Measurements from ENCODE around the gene GNAT1. TPM values are rescaled to one million over a fixed set of nuclear protein-coding genes. Genes with fewer than 3 reads are reported as not detected.
A peak's percentile ranks its signal among the peaks of the same experiment; 100 is the strongest.

Gene GNAT1
- total and polyA plus RNA-seq, 2 of the 13 experiments (the other 11 are each of a cell fraction or from before 2014, with no cell fraction given): 0.15 TPM; not detected in 1

DNA sequence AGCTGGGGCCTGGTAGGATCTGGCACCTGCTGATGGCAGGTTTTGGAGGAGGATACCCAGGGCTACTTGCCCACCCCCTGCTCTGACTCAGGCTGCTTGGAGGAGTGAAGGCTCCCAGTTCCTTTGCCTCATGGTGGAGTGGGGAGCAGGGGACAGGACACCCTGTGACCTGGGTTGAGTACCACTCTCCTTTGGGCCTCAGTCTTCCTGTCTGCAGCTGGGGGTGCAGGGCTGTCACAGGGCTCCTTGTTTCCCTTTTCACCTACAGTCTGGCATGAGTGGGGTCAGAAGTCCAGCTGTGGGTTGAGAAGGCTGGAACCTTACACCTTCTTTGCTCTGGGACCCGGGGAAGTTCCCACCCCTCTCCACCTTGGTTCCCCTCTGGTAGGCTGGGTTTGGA is 21.6 kb upstream of the GNAT1 start (continued):
- TF ChIP-seq, protein P1, sequence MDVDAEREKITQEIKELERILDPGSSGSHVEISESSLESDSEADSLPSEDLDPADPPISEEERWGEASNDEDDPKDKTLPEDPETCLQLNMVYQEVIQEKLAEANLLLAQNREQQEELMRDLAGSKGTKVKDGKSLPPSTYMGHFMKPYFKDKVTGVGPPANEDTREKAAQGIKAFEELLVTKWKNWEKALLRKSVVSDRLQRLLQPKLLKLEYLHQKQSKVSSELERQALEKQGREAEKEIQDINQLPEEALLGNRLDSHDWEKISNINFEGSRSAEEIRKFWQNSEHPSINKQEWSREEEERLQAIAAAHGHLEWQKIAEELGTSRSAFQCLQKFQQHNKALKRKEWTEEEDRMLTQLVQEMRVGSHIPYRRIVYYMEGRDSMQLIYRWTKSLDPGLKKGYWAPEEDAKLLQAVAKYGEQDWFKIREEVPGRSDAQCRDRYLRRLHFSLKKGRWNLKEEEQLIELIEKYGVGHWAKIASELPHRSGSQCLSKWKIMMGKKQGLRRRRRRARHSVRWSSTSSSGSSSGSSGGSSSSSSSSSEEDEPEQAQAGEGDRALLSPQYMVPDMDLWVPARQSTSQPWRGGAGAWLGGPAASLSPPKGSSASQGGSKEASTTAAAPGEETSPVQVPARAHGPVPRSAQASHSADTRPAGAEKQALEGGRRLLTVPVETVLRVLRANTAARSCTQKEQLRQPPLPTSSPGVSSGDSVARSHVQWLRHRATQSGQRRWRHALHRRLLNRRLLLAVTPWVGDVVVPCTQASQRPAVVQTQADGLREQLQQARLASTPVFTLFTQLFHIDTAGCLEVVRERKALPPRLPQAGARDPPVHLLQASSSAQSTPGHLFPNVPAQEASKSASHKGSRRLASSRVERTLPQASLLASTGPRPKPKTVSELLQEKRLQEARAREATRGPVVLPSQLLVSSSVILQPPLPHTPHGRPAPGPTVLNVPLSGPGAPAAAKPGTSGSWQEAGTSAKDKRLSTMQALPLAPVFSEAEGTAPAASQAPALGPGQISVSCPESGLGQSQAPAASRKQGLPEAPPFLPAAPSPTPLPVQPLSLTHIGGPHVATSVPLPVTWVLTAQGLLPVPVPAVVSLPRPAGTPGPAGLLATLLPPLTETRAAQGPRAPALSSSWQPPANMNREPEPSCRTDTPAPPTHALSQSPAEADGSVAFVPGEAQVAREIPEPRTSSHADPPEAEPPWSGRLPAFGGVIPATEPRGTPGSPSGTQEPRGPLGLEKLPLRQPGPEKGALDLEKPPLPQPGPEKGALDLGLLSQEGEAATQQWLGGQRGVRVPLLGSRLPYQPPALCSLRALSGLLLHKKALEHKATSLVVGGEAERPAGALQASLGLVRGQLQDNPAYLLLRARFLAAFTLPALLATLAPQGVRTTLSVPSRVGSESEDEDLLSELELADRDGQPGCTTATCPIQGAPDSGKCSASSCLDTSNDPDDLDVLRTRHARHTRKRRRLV (CRISPR knock-in tag; IDR thresholded peaks at IDR 0.05): no peak
- TF ChIP-seq ATAD3A (CRISPR knock-in tag; IDR thresholded peaks at IDR 0.05) (no peak), SOX5 (CRISPR knock-in tag; IDR thresholded peaks at IDR 0.05; ENCODE audit: borderline replicate concordance) (no peak), ZFP62 (CRISPR knock-in tag; IDR thresholded peaks at IDR 0.05) (no peak), CREB1 (IDR thresholded peaks at IDR 0.05) (no peak), CREB1 (CRISPR knock-in tag; IDR thresholded peaks at IDR 0.05) (no peak)

DNA sequence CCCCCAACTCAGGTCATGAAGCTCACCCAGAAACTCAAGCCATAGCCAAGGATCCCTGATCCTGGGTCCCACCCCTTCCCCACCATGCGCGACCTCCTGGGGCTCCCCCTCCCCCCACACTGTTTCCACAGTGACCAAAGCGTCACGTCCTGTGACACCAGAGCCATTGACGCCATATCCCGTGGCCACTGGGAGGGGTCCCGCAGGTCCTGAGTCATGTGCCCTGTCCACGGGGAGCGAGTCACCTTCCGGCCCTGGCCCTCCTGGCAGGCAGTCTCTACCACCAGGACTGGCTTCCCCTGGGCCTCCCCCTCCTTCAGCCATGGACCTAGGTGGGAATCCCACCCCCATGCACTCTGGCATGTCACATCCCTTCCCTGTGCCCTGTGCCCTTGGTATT is 20.7 kb upstream of the GNAT1 start:
- H2AFZ ChIP-seq (ENCODE audit: low read length): no peak overlapping the region
- FAIRE-seq (no peak), DNase-seq (ENCODE audit: low spot score) (peak; percentile 48), ATAC-seq (no peak)
- ChIA-PET POLR2A (interaction anchor here (0.9 to 3.5 kb wide), 10 partner anchors 15 to 167 kb away, joined by 3 to 23 read pairs (median 4); no protein-coding TSS in a partner anchor), CTCF (ENCODE audit: low intra/inter-chr PET ratio, low total read pairs) (no interaction called here)
- 80% methylated on average over 1 of the region's 10 CpGs for WGBS (ENCODE audit: low lambda C conversion rate)
- peak overlapping the region; percentile 72 for H3K27ac ChIP-seq (ENCODE audit: extremely low read length, insufficient read depth, low read length)
- intact Hi-C loops (cut with micrococcal nuclease; ENCODE audit: unreplicated experiment): loop anchor here (5.0 kb wide), 1 partner anchor 48 kb away; no protein-coding TSS in a partner anchor
- H3K79me2 ChIP-seq (ENCODE audit: insufficient read depth, low read length): no peaks in the 10 kb centered on the region
- peak overlapping the region; percentile 46; the same call in 1 of the 2 replicates for H3K9ac ChIP-seq (ENCODE audit: insufficient read depth, low read depth, low read length)
- H4K20me1 ChIP-seq (ENCODE audit: insufficient read depth, low read length): no peaks in the 10 kb centered on the region
- H3K4me1 ChIP-seq (ENCODE audit: insufficient read depth, low read length): peaks cover 79% of the 10 kb centered on the region
- H3K4me3 ChIP-seq (replicated peaks in 1 of 3; ENCODE audit: insufficient read depth in 1 of 3, low read depth in 2 of 3, low read length in 3 of 3): peak overlapping the region in 1 of 3 experiments; percentile 29; a peak in 1 of 6 replicates
- no peaks in the 10 kb centered on the region for H3K9me3 ChIP-seq (ENCODE audit: low read length)
- H3K36me3 ChIP-seq (replicated peaks in 1 of 2; ENCODE audit: control insufficient read depth in 1 of 2, insufficient read depth in 2 of 2, low read length in 2 of 2): peaks cover 12 to 16% of the 10 kb centered on the region in 2 experiments; a peak in 4 of 5 replicates
- no TSS peak for BruUV-seq (replicated peaks)
- H3K4me2 ChIP-seq (ENCODE audit: low read depth, low read length): peak overlapping the region; percentile 44
- in situ Hi-C loops (cut with HindIII; ENCODE audit: extremely low pct_ligation_motif_present, low pct_unique_long_range_greater_than_20kb): no loop called here
- H3K27me3 ChIP-seq (ENCODE audit: control insufficient read depth in 1 of 2, insufficient read depth in 2 of 2, low read length in 2 of 2): no peaks in the 10 kb centered on the region
- no peak for TF ChIP-seq ZNF564 (CRISPR knock-in tag; IDR thresholded peaks at IDR 0.05)
- TF ChIP-seq, protein P2, sequence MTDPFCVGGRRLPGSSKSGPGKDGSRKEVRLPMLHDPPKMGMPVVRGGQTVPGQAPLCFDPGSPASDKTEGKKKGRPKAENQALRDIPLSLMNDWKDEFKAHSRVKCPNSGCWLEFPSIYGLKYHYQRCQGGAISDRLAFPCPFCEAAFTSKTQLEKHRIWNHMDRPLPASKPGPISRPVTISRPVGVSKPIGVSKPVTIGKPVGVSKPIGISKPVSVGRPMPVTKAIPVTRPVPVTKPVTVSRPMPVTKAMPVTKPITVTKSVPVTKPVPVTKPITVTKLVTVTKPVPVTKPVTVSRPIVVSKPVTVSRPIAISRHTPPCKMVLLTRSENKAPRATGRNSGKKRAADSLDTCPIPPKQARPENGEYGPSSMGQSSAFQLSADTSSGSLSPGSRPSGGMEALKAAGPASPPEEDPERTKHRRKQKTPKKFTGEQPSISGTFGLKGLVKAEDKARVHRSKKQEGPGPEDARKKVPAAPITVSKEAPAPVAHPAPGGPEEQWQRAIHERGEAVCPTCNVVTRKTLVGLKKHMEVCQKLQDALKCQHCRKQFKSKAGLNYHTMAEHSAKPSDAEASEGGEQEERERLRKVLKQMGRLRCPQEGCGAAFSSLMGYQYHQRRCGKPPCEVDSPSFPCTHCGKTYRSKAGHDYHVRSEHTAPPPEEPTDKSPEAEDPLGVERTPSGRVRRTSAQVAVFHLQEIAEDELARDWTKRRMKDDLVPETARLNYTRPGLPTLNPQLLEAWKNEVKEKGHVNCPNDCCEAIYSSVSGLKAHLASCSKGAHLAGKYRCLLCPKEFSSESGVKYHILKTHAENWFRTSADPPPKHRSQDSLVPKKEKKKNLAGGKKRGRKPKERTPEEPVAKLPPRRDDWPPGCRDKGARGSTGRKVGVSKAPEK (CRISPR knock-in tag; IDR thresholded peaks at IDR 0.05; ENCODE audit: borderline replicate concordance): no peak
- TF ChIP-seq, protein P3, sequence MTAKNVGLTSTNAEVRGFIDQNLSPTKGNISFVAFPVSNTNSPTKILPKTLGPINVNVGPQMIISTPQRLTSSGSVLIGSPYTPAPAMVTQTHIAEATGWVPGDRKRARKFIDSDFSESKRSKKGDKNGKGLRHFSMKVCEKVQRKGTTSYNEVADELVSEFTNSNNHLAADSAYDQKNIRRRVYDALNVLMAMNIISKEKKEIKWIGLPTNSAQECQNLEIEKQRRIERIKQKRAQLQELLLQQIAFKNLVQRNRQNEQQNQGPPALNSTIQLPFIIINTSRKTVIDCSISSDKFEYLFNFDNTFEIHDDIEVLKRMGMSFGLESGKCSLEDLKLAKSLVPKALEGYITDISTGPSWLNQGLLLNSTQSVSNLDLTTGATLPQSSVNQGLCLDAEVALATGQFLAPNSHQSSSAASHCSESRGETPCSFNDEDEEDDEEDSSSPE (CRISPR knock-in tag; IDR thresholded peaks at IDR 0.05): no peak
- TF ChIP-seq ZNF513 (CRISPR knock-in tag; conservative IDR thresholded peaks at IDR 0.05): no peak

Measured in HepG2 (cell line).